OCI-LY1 (cell line): ENCODE measurements around the gene SCD.

Source experiments
- CTCF ChIP-seq: fragments of 200-600 bp; sonication (generic), shearing (Covaris generic); IDR thresholded peaks from 2 replicates; pipeline ENCODE4 v1.5.1; 2017; ENCODE audit warnings: mild to moderate bottlenecking, antibody characterized with exemption, low read length, moderate library complexity, mixed read lengths
- EZH2 ChIP-seq: fragments of 200-600 bp; sonication (generic), shearing (Covaris generic); IDR thresholded peaks from 2 replicates; pipeline ENCODE4 v1.8.0; 2017; ENCODE audit warnings: borderline replicate concordance, mixed run types, mild to moderate bottlenecking, antibody characterized with exemption, low read length, moderate library complexity, mixed read lengths

- TF ChIP-seq CTCF (no peak), EZH2 (no peak)
Observed at GRCh38 chr10:100380400-100380799, 33.4 kb downstream of the SCD start.
